ENCODE data around the gene PTPN7.
"Not testable (repeated sequence)": the region's sequence is repeated elsewhere in the genome, so short reads cannot be mapped to it uniquely, and the experiment has no call there.

Gene PTPN7

GRCh38 chr1:202127836-202128622 lies 32.4 kb downstream of the PTPN7 start:
- DNase-seq, result no peak

DNA sequence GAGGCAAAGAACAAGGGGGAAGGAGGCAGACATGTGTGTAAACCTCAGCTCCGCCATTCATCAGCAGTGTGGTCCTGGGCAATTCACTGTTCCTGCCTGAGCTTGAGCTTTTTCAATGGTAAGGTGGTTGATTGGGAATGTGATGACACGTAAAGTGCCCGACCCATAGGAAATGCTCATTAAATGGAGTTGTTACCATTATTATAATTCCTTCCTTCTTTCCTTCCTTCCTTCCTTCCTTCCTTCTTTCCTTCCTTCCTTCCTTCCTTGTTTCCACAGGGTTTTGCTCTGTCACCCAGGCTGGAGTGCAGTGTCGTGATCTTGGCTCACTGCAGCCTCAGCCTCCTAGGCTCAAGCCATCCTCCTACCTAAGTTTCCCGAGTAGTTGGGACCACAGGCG lies 33.3 kb downstream of the PTPN7 start:
- DNase-seq, result no peak

DNA sequence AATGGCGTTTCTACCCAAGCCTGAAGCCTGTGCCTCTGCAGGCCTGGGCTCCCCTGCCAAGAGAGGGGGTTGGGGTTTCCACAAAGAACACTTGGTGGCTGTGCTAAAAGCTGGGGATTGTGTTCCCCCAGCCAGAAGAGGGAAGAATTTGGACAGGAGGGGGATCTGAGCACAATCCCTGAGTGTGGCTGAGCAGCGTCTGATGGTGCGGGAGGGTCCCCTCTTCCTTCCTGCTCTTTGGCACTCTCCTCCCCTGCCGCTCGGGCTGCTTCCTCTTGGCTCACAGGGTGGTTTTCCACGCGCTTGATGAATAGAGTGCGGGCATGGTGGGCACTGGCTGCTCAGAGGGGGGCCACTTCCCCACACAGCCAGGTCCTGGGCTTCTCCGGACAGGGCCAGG lies 34.0 kb downstream of the PTPN7 start:
- no peak for DNase-seq

GRCh38 chr1:202125611-202126010 lies 34.8 kb downstream of the PTPN7 start:
- DNase-seq, result no peak

DNA sequence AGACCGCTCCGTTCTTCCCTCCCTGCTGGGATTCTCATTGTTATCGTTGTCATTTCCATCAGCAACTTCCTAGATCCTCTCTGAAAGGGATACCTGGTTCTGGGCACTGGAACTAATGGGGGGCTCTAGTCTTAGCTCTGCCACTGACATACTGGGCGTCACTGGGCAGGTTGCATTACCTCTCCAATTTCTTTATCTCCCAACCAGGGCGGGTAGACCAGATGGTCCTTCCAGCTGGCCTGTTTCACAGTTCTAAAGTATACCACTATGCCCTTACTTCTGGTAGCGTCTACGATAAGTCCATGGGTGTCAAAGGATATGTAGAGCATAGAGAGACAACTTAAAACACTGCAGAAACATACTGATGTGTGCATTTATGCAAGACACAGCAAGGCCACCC lies 36.3 kb downstream of the PTPN7 start:
- no peak for DNase-seq

DNA sequence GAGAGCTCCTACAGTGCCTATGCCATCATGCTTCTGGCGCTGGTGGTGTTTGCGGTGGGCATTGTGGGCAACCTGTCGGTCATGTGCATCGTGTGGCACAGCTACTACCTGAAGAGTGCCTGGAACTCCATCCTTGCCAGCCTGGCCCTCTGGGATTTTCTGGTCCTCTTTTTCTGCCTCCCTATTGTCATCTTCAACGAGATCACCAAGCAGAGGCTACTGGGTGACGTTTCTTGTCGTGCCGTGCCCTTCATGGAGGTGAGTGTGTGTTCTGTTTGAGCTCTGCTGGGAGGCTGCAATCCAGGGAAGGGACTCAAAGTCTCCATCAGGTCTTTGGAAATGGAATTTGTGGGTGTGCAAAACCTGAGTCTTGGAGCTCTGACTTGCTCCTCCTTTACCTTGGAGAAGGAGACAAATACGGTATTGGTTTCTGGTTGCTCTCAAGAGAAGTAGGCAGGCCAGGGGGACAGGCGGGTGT lies 37.0 kb downstream of the PTPN7 start:
- no peak for DNase-seq

GRCh38 chr1:202122639-202123335 lies 37.6 kb downstream of the PTPN7 start, which contains the start of gene GPR37L1:
Gene GPR37L1 (plus strand): TSS chr1:202122917. CDS start chr1:202122964, 47 bp downstream.
- DNase-seq, result no peak

- DNase-seq, result no peak
These were observed 39.4 kb downstream of the PTPN7 start for GRCh38 chr1:202121006-202121405.

DNA sequence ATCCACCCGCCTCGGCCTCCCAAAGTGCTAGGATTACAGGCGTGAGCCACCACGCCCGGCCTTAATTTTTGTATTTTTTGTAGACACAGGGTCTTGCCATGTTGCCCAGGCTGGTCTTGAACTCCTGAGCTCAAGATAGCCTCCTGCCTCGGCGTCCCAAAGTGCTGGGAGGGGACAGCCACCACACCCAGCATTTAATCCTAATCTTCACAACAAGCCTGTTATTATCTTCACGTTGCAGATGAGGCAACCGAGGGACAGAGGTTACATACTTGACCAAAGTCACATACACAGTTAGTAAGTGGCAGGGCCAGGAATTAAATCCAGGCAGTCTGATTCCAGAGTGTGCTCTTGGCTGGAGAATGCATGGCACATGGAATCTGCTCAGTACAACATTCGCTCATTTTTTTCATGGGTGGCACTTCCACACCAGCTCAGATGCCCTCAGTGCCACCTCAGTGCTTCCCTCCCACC lies 42.5 kb downstream of the PTPN7 start:
- DNase-seq, result no peak

DNA sequence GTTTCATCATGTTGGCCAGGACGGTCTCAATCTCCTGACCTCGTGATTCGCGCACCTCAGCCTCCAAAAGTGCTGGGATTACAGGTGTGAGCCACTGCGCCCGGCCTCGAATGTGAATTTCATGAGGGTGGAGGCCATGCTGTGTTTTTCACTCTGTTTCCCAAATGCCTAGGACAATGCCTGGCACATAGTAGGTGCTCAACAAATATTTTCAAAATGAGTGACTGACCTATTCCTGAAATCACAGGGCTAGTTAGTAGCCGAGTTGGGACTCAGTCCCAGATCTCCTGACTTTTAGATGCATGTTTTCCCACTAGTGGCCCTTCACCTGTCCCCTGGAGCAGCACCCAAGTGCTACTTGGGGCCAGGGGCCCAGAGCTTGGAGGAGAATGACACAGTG lies 44.1 kb downstream of the PTPN7 start:
- DNase-seq, result no peak

DNA sequence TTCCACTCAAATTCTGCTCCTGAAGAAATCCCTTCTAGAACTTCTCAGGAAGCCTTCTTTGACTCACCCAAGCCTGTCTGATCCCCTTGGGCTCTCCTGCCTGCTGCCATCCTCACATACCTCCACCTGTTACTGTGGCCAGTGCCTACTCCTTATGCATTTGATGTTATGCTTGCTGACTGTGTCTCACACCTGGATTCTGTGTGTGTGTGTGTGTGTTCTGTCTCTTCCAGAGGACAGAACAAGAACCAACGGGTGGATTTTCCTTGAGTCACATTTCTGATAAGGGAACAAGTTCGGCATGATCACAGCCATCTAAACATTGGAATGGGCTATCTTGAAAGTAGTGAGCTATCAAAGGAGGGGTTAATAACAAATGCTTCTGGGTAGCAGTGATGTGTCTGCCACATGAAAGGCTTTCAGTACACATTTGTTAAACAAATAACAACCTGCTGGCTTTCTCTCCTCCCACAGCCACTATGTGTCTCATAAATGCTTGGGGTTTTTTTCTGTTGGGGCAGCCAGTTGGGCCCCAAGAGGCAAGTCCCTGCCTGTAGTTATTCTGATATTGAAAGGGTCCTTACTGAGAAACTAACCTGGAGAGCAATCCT lies 46.6 kb downstream of the PTPN7 start:
- no peak for DNase-seq

GRCh38 chr1:202112859-202113689 lies 47.3 kb downstream of the PTPN7 start:
- DNase-seq, result no peak

GRCh38 chr1:202111589-202111988 lies 48.8 kb downstream of the PTPN7 start:
- not testable (repeated sequence) for DNase-seq

GRCh38 chr1:202110977-202111376 lies 49.4 kb downstream of the PTPN7 start:
- DNase-seq, result no peak

- no peak for DNase-seq
These were observed 52.3 kb downstream of the PTPN7 start for GRCh38 chr1:202107801-202108731.

DNA sequence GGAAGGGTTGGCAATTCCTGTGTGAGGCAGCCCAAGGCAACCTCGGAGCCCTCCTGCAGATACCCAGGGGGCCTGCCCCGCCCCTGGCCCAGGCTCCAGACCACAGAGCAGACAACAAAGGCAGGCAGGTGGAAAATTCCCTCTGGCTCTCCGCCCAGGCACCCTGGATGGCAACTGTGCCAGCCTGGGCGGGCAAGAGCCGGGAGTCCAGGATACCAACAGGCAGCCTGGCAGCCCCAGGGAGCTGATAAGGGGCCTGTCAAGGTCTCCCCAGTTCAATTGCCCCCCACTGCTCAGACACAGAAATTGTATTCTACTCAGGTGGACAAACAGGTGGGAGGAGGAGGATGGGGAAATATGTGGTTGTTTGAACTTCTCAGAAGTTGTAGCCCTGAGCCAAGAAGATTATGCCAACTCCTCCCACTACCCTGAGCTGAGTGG lies 53.1 kb downstream of the PTPN7 start:
- no peak for DNase-seq

DNA sequence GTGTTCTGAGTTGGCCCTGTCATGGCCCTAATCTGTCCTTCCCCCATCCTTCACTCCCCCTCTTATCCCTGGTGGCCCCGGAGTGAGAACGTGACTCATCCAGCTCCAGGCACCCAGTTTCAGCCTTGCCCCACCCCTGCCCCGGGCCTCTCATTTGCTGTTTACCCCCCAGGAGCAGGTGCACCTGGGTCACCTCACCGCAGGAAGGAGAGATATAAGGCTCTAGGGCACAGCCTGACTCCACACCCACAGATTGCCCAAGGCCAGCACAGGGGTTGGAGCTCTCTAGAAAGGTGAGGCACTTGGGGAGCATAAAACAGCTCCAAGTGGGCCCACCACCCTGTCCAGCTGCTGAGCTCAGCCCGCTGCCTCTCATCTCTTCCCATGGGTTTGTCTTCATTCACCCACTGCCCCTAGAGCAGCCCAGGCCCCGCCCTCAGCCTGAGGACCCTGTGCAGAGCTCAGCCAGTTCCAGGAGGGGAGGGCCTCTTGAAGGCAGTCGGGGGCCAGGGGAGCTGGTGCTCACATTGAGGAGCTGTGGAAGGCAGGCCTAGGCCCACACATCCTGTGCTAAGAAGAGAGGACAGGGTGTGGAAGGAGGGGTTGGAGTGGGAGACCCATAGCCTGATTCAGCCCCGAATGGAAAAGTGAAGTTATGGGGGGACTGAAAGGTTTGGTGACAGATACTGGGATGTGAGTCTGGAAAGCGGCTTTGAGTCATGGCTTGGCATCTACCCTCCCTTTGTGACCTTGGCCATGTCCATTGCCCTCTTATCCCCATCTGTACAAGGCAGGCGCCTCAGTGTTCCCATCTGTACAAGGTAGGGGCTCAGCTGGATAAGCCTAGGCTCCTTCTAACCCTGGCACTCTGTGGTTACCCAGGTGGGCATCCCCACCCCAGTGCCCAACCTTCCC lies 53.8 kb downstream of the PTPN7 start:
- DNase-seq, result no peak

GRCh38 chr1:202105571-202106339 lies 54.6 kb downstream of the PTPN7 start:
- no peak for DNase-seq

- DNase-seq, result no peak
These were observed 56.3 kb downstream of the PTPN7 start for GRCh38 chr1:202104073-202104472.

Measured in T-helper 9 cell (primary cell).